GM23338 (cell line): ENCODE results near the gene NFYB. TPM values are rescaled to one million over a fixed set of nuclear protein-coding genes. Genes with fewer than 3 reads are reported as not detected.

Experiments used
- ATAC-seq: fragments of 200-7000 bp; cut with Tn5 transposase; 3 replicates; pipeline ENCODE4 v1.9.1; 2020
- DNase-seq: peaks from one replicate; pipeline ENCODE4 v3.0.0-alpha.2; 2015; ENCODE audit warnings: low spot score
- H2AFZ ChIP-seq: fragments of 200-600 bp; sonication (generic); 2 replicates; pipeline ENCODE4 v1.8.0; 2016; ENCODE audit warnings: antibody characterized with exemption, mild to moderate bottlenecking, moderate library complexity
- H3F3A ChIP-seq: fragments of 200-600 bp; sonication (generic); replicated peaks from 2 replicates; pipeline ENCODE4 v1.8.0; 2017; ENCODE audit warnings: antibody characterized with exemption, mixed run types, low read depth
- H3K27ac ChIP-seq: fragments of 200-600 bp; sonication (generic); 2 replicates; pipeline ENCODE4 v1.6.1; 2016; ENCODE audit warnings: low read depth
- H3K27me3 ChIP-seq: fragments of 200-600 bp; sonication (generic); 2 replicates; pipeline ENCODE4 v1.8.0; 2016; ENCODE audit warnings: mild to moderate bottlenecking, mixed run types, moderate library complexity; ENCODE audit not compliant: insufficient read depth
- H3K36me3 ChIP-seq: fragments of 200-600 bp; sonication (generic); 2 replicates; pipeline ENCODE4 v1.8.0; 2016; ENCODE audit warnings: mild to moderate bottlenecking; ENCODE audit not compliant: insufficient read depth
- H3K4me1 ChIP-seq: fragments of 200-600 bp; sonication (generic); 2 replicates; pipeline ENCODE4 v1.8.0; 2016; ENCODE audit warnings: mild to moderate bottlenecking, moderate library complexity; ENCODE audit not compliant: insufficient read depth
- H3K4me2 ChIP-seq: fragments of 200-600 bp; sonication (generic); 2 replicates; pipeline ENCODE4 v1.7.1; 2017; ENCODE audit warnings: mixed run types
- H3K4me3 ChIP-seq: fragments of 200-600 bp; sonication (generic); 2 replicates; pipeline ENCODE4 v1.6.1; 2016; ENCODE audit warnings: mixed run types
- H3K79me2 ChIP-seq: fragments of 200-600 bp; sonication (generic); replicated peaks from 2 replicates; pipeline ENCODE4 v1.8.0; 2017; ENCODE audit warnings: mild to moderate bottlenecking; ENCODE audit not compliant: insufficient read depth
- H3K9me2 ChIP-seq: fragments of 200-600 bp; sonication (generic); 2 replicates; pipeline ENCODE4 v1.8.0; 2017; ENCODE audit not compliant: insufficient read depth
- H4K20me1 ChIP-seq: fragments of 200-600 bp; sonication (generic); replicated peaks from 2 replicates; pipeline ENCODE4 v1.8.0; 2017; ENCODE audit warnings: mild to moderate bottlenecking; ENCODE audit not compliant: insufficient read depth
- H3K27ac Mint-ChIP-seq: 2 replicates; pipeline ENCODE4 v1.8.0; 2020; ENCODE audit warnings: inconsistent platforms, mild to moderate bottlenecking, moderate library complexity, mixed read lengths
- H3K27me3 Mint-ChIP-seq: 3 replicates; pipeline ENCODE4 v1.8.0; 2022; ENCODE audit warnings: low read depth, mild to moderate bottlenecking, moderate library complexity, mixed read lengths, inconsistent platforms; ENCODE audit not compliant: insufficient read depth, poor library complexity
- H3K36me3 Mint-ChIP-seq: 3 replicates; pipeline ENCODE4 v1.8.0; 2021; ENCODE audit warnings: low read depth, mild to moderate bottlenecking, inconsistent platforms, moderate library complexity, mixed read lengths
- H3K4me1 Mint-ChIP-seq: 3 replicates; pipeline ENCODE4 v1.8.0; 2020; ENCODE audit warnings: mild to moderate bottlenecking, inconsistent platforms, mixed read lengths
- H3K4me3 Mint-ChIP-seq: 3 replicates; pipeline ENCODE4 v1.8.0; 2021; ENCODE audit warnings: moderate library complexity, mild to moderate bottlenecking, inconsistent platforms, mixed read lengths
- H3K9me3 Mint-ChIP-seq: 3 replicates; pipeline ENCODE4 v1.8.0; 2020; ENCODE audit warnings: moderate library complexity, mild to moderate bottlenecking, inconsistent platforms, mixed read lengths
- CTCF ChIP-seq, 2 experiments: fragments of 200-600 bp in 1 of 2; sonication (generic) in 1 of 2; conservative IDR thresholded peaks; 2 replicates each; pipeline versions ENCODE4 v1.5.1 to v1.6.1; 2016 to 2017; ENCODE audit warnings: antibody characterized with exemption in 2 of 2, low read depth in 2 of 2, mild to moderate bottlenecking in 2 of 2, moderate library complexity in 1 of 2
- EZH2phosphoT487 ChIP-seq: fragments of 200-600 bp; sonication (generic); IDR thresholded peaks from one replicate; pipeline ENCODE4 v1.8.1; 2018; ENCODE audit warnings: antibody characterized with exemption; ENCODE audit not compliant: unreplicated experiment
- POLR2AphosphoS5 ChIP-seq: IDR thresholded peaks from 2 replicates; pipeline ENCODE4 v1.6.1; 2016; ENCODE audit warnings: antibody characterized with exemption, low read depth
- REST ChIP-seq: IDR thresholded peaks from one replicate; pipeline ENCODE4 v1.6.1; 2018; ENCODE audit warnings: antibody characterized with exemption; ENCODE audit not compliant: unreplicated experiment
- STAT1 ChIP-seq: IDR thresholded peaks from one replicate; pipeline ENCODE4 v1.6.1; 2016; ENCODE audit warnings: antibody characterized with exemption; ENCODE audit not compliant: unreplicated experiment
- ZNF114 ChIP-seq: fragments of 250-450 bp; sonication (Bioruptor Pico); IDR thresholded peaks from 2 replicates; pipeline ENCODE4 v1.5.0; 2020; ENCODE audit warnings: mild to moderate bottlenecking, moderate library complexity
- ZNF331 ChIP-seq: fragments of 250-450 bp; sonication (Bioruptor Pico); IDR thresholded peaks from 2 replicates; pipeline ENCODE4 v1.5.0; 2020; ENCODE audit warnings: low read depth, mild to moderate bottlenecking, moderate library complexity
- ZNF462 ChIP-seq: fragments of 250-450 bp; sonication (Bioruptor Pico); IDR thresholded peaks from 2 replicates; pipeline ENCODE4 v1.5.0; 2020; ENCODE audit warnings: mild to moderate bottlenecking, moderate library complexity
- polyA plus RNA-seq: library from polyadenylated mRNA; unstranded; fragments of >200 nt; fragmentation: Nextera tagmentation; extraction: Ambion mirVana; gene quantifications from 2 replicates; pipeline ENCODE4 v1.2.1, GENCODE V29; 2016
- total RNA-seq: library from RNA; depleted of rRNA; stranded (reverse); fragments of >200 nt; shearing (Covaris generic); gene quantifications from 2 replicates; pipeline ENCODE4 v1.2.3, GENCODE V29; 2014

NFYB gene
- total and polyA plus RNA-seq, 2 experiments from 2014 or later, result 32.7 to 67.2 TPM

DNA sequence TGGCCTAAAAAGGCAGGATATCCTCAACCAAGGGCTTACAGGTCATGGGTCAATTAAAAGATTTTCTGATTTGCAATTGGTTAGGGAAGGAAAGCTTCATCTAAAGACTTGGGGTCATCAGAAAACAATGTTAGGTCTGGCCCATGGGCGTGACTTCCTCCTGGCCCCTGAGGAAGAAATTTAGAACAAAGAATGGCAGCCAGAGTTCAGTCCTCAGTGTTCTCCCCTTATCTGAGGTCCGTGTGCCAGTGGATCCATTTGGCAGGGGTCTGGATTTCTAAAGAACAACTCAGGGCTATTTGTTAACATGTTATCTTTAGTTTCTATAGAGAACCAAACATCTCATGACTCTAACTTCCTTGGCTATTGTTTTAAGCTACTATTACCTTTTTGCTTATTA, 27.8 kb upstream of the NFYB start (continued):
- TF ChIP-seq REST, result no peak
- TF ChIP-seq ZNF331 (CRISPR knock-in tag), result no peak
- no peak for TF ChIP-seq CTCF (conservative IDR thresholded peaks at IDR 0.05; ENCODE audit: low read depth in 2 of 2)
- no peak for TF ChIP-seq STAT1
- TF ChIP-seq POLR2AphosphoS5, result no peak
- no peak for TF ChIP-seq ZNF114 (CRISPR knock-in tag)
- no peak for TF ChIP-seq EZH2phosphoT487

DNA sequence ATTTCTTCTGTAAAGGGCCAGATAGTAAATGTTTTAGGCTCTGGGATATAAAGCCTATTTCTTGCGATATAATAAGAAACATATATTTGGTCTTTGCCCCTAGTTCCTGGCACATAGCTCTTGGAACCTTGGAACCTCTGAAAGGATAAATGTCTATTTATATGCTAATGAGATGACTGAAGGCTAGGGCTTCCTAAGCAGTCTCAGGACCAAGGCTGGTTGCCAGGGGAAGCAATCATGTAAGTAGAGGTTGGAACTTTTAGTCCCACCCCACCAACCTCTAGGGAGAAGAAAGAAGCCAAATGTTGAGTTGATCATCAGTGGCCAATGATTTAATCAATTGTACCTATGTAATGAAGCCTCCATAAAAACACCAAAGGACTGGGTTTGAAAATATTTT, 26.6 kb upstream of the NFYB start:
- DNase-seq (peak; percentile 40), ATAC-seq (peak; percentile 71)
- Histone ChIP-seq H3K4me1 (peaks cover 8% of the 10 kb centered on the region; the same call in 1 of the 2 replicates), H3K79me2 (no peaks in the 10 kb centered on the region), H3K27me3 (no peaks in the 10 kb centered on the region), H4K20me1 (no peaks in the 10 kb centered on the region), H3K4me2 (no peak overlapping the region), H3K36me3 (no peaks in the 10 kb centered on the region), H3K27ac (no peak overlapping the region), H3K4me3 (no peak overlapping the region), H3K9me2 (0 out of 2 replicates have a peak, but pooled peaks cover 4% of the 10 kb centered on the region), H3F3A (no peaks in the 10 kb centered on the region), H2AFZ (no peak overlapping the region)
- Mint-ChIP-seq H3K4me1 (peaks cover 2% of the 10 kb centered on the region; the same call in 1 of the 3 replicates), H3K9me3 (no peaks in the 10 kb centered on the region; the same call in 2 of the 3 replicates), H3K36me3 (no peaks in the 10 kb centered on the region), H3K4me3 (no peak overlapping the region), H3K27ac (no peak overlapping the region), H3K27me3 (no peaks in the 10 kb centered on the region)
- TF ChIP-seq ZNF462 (CRISPR knock-in tag), result no peak
- no peak for TF ChIP-seq STAT1
